SJSA1 (cell line): ENCODE results near the gene UGT1A10. TPM values are rescaled to one million over a fixed set of nuclear protein-coding genes. Genes with fewer than 3 reads are reported as not detected.

ENCODE experiments used
- DNase-seq, 2 experiments: peaks; one replicate each; pipeline ENCODE4 v3.0.0-alpha.2; 2015 to 2020; ENCODE audit warnings: low spot score in 2 of 2, low read depth in 1 of 2
- H3K27ac ChIP-seq: fragments of 250-450 bp; sonication (Bioruptor Pico); 2 replicates; pipeline ENCODE4 v1.5.1; 2020; ENCODE audit warnings: mild to moderate bottlenecking, moderate library complexity
- H3K27me3 ChIP-seq: fragments of 250-450 bp; sonication (Bioruptor Pico); replicated peaks from 2 replicates; pipeline ENCODE4 v1.5.1; 2020; ENCODE audit warnings: mild to moderate bottlenecking, moderate library complexity
- H3K36me3 ChIP-seq: fragments of 250-450 bp; sonication (Bioruptor Pico); 2 replicates; pipeline ENCODE4 v1.5.1; 2020; ENCODE audit warnings: mild to moderate bottlenecking
- H3K4me1 ChIP-seq: fragments of 250-450 bp; sonication (Bioruptor Pico); replicated peaks from 2 replicates; pipeline ENCODE4 v1.6.1; 2021; ENCODE audit warnings: mild to moderate bottlenecking
- H3K4me3 ChIP-seq: fragments of 250-450 bp; sonication (Bioruptor Pico); 2 replicates; pipeline ENCODE4 v1.5.1; 2020; ENCODE audit warnings: mild to moderate bottlenecking
- H3K9me3 ChIP-seq: fragments of 250-450 bp; sonication (Bioruptor Pico); replicated peaks from 2 replicates; pipeline ENCODE4 v1.5.1; 2020; ENCODE audit warnings: mild to moderate bottlenecking
- total RNA-seq: library from RNA; depleted of rRNA; stranded (reverse); fragments of >200 nt; shearing (Covaris generic); gene quantifications from 2 replicates; pipeline ENCODE4 v1.2.3, GENCODE V29; 2014

Gene UGT1A10
- total RNA-seq, 1 experiment from 2014 or later: not detected

GRCh38 chr2:233671290-233672161, 35.3 kb downstream of the UGT1A10 start, which contains the start of gene UGT1A9:
UGT1A9 (plus strand) TSS chr2:233671898; CDS start chr2:233671935, 37 bp downstream.
- H3K4me1 ChIP-seq: no peaks in the 10 kb centered on the region
- H3K27ac ChIP-seq: no peak within 1 kb of the TSS
- no peak for DNase-seq
- H3K9me3 ChIP-seq: no peaks in the 10 kb centered on the region
- no peaks in the 10 kb centered on the region for H3K27me3 ChIP-seq
- H3K36me3 ChIP-seq: no peaks in the 10 kb centered on the region
- H3K4me3 ChIP-seq: no peak within 1 kb of the TSS

GRCh38 chr2:233672886-233673285, 36.6 kb downstream of the UGT1A10 start:
- Histone ChIP-seq H3K36me3 (no peaks in the 10 kb centered on the region), H3K27me3 (no peaks in the 10 kb centered on the region), H3K27ac (no peak overlapping the region), H3K9me3 (no peaks in the 10 kb centered on the region), H3K4me1 (no peaks in the 10 kb centered on the region), H3K4me3 (no peak overlapping the region)
- DNase-seq: no peak

GRCh38 chr2:233673896-233674295, 37.6 kb downstream of the UGT1A10 start:
- no peaks in the 10 kb centered on the region for H3K36me3 ChIP-seq
- no peaks in the 10 kb centered on the region for H3K9me3 ChIP-seq
- H3K27ac ChIP-seq: no peak overlapping the region
- H3K27me3 ChIP-seq: no peaks in the 10 kb centered on the region
- DNase-seq: no peak
- H3K4me3 ChIP-seq: no peak overlapping the region
- no peaks in the 10 kb centered on the region for H3K4me1 ChIP-seq

GRCh38 chr2:233674314-233674713, 38.1 kb downstream of the UGT1A10 start:
- no peak overlapping the region for H3K4me3 ChIP-seq
- H3K27me3 ChIP-seq: no peaks in the 10 kb centered on the region
- no peaks in the 10 kb centered on the region for H3K36me3 ChIP-seq
- no peak for DNase-seq
- H3K27ac ChIP-seq: no peak overlapping the region
- no peaks in the 10 kb centered on the region for H3K4me1 ChIP-seq
- no peaks in the 10 kb centered on the region for H3K9me3 ChIP-seq

- no peaks in the 10 kb centered on the region for H3K36me3 ChIP-seq
- no peaks in the 10 kb centered on the region for H3K9me3 ChIP-seq
- DNase-seq: no peak
- no peak overlapping the region for H3K27ac ChIP-seq
- H3K4me3 ChIP-seq: no peak overlapping the region
- H3K4me1 ChIP-seq: no peaks in the 10 kb centered on the region
- no peaks in the 10 kb centered on the region for H3K27me3 ChIP-seq
These were observed 38.7 kb downstream of the UGT1A10 start for GRCh38 chr2:233674995-233675394.

- H3K4me1 ChIP-seq: no peaks in the 10 kb centered on the region
- no peak overlapping the region for H3K27ac ChIP-seq
- no peaks in the 10 kb centered on the region for H3K27me3 ChIP-seq
- no peak for DNase-seq
- H3K9me3 ChIP-seq: no peaks in the 10 kb centered on the region
- H3K4me3 ChIP-seq: no peak overlapping the region
- H3K36me3 ChIP-seq: no peaks in the 10 kb centered on the region
These were observed 39.8 kb downstream of the UGT1A10 start for GRCh38 chr2:233676046-233676445.

GRCh38 chr2:233679196-233679595, 42.9 kb downstream of the UGT1A10 start:
- DNase-seq: no peak
- H3K4me3 ChIP-seq: no peak overlapping the region

GRCh38 chr2:233680361-233681045, 44.3 kb downstream of the UGT1A10 start:
- no peak overlapping the region for H3K4me3 ChIP-seq

More at GRCh38 chr2:233679196-233679595, 42.9 kb downstream of the UGT1A10 start:
- Histone ChIP-seq H3K4me1 (no peaks in the 10 kb centered on the region), H3K9me3 (no peaks in the 10 kb centered on the region), H3K27me3 (no peaks in the 10 kb centered on the region), H3K27ac (no peak overlapping the region), H3K36me3 (no peaks in the 10 kb centered on the region)

GRCh38 chr2:233681521-233682099, 45.4 kb downstream of the UGT1A10 start, which contains the start of gene UGT1A7:
UGT1A7 (plus strand) TSS chr2:233681901; CDS start chr2:233681938, 37 bp downstream.
- no peaks in the 10 kb centered on the region for H3K36me3 ChIP-seq
- no peak within 1 kb of the TSS for H3K4me3 ChIP-seq
- no peaks in the 10 kb centered on the region for H3K27me3 ChIP-seq
- no peak for DNase-seq
- H3K4me1 ChIP-seq: no peaks in the 10 kb centered on the region
- no peak within 1 kb of the TSS for H3K27ac ChIP-seq
- no peaks in the 10 kb centered on the region for H3K9me3 ChIP-seq

More at GRCh38 chr2:233680361-233681045, 44.3 kb downstream of the UGT1A10 start:
- Histone ChIP-seq H3K27ac (no peak overlapping the region), H3K27me3 (no peaks in the 10 kb centered on the region), H3K4me1 (no peaks in the 10 kb centered on the region), H3K36me3 (no peaks in the 10 kb centered on the region), H3K9me3 (no peaks in the 10 kb centered on the region)
- DNase-seq: no peak

GRCh38 chr2:233684640-233685039, 48.4 kb downstream of the UGT1A10 start:
- no peak overlapping the region for H3K4me3 ChIP-seq
- H3K27me3 ChIP-seq: no peaks in the 10 kb centered on the region
- H3K36me3 ChIP-seq: no peaks in the 10 kb centered on the region
- no peak for DNase-seq
- H3K9me3 ChIP-seq: no peaks in the 10 kb centered on the region
- H3K4me1 ChIP-seq: no peaks in the 10 kb centered on the region
- H3K27ac ChIP-seq: no peak overlapping the region

GRCh38 chr2:233686928-233687327, 50.7 kb downstream of the UGT1A10 start:
- no peaks in the 10 kb centered on the region for H3K36me3 ChIP-seq
- H3K27ac ChIP-seq: no peak overlapping the region
- no peaks in the 10 kb centered on the region for H3K4me1 ChIP-seq
- no peaks in the 10 kb centered on the region for H3K27me3 ChIP-seq
- no peak for DNase-seq
- no peaks in the 10 kb centered on the region for H3K9me3 ChIP-seq
- no peak overlapping the region for H3K4me3 ChIP-seq

- H3K27ac ChIP-seq: no peak overlapping the region
- no peaks in the 10 kb centered on the region for H3K9me3 ChIP-seq
- no peaks in the 10 kb centered on the region for H3K36me3 ChIP-seq
- DNase-seq: no peak
- no peaks in the 10 kb centered on the region for H3K27me3 ChIP-seq
- no peaks in the 10 kb centered on the region for H3K4me1 ChIP-seq
- no peak overlapping the region for H3K4me3 ChIP-seq
These were observed 52.1 kb downstream of the UGT1A10 start for GRCh38 chr2:233688341-233688740.

GRCh38 chr2:233689031-233689430, 52.8 kb downstream of the UGT1A10 start:
- no peak for DNase-seq
- no peak overlapping the region for H3K27ac ChIP-seq
- no peak overlapping the region for H3K4me3 ChIP-seq
- no peaks in the 10 kb centered on the region for H3K36me3 ChIP-seq
- no peaks in the 10 kb centered on the region for H3K9me3 ChIP-seq
- no peaks in the 10 kb centered on the region for H3K4me1 ChIP-seq
- no peaks in the 10 kb centered on the region for H3K27me3 ChIP-seq

GRCh38 chr2:233689501-233689900, 53.3 kb downstream of the UGT1A10 start:
- no peak overlapping the region for H3K27ac ChIP-seq
- H3K36me3 ChIP-seq: no peaks in the 10 kb centered on the region
- no peaks in the 10 kb centered on the region for H3K4me1 ChIP-seq
- no peaks in the 10 kb centered on the region for H3K9me3 ChIP-seq
- no peak for DNase-seq
- no peaks in the 10 kb centered on the region for H3K27me3 ChIP-seq
- H3K4me3 ChIP-seq: no peak overlapping the region
